GM21360 (cell line): ENCODE measurements around the gene VSTM4.

Experiments
- ATAC-seq: cut with Tn5 transposase; IDR thresholded peaks from one replicate; pipeline ENCODE4 v1.9.1; 2021; ENCODE audit warnings: mild to moderate bottlenecking, moderate library complexity; ENCODE audit not compliant: unreplicated experiment

Gene VSTM4

GRCh38 chr10:49011756-49012155, 103.6 kb downstream of the VSTM4 start:
- ATAC-seq = no peak

GRCh38 chr10:49010865-49011264, 104.5 kb downstream of the VSTM4 start:
- ATAC-seq = no peak

GRCh38 chr10:49010295-49010694, 105.0 kb downstream of the VSTM4 start:
- no peak for ATAC-seq

- no peak for ATAC-seq
These were observed 105.9 kb downstream of the VSTM4 start for GRCh38 chr10:49009199-49009979.

- no peak for ATAC-seq
These were observed 106.7 kb downstream of the VSTM4 start for GRCh38 chr10:49008505-49009198.

- no peak for ATAC-seq
These were observed 107.2 kb downstream of the VSTM4 start for GRCh38 chr10:49008091-49008490.

GRCh38 chr10:49007129-49007528, 108.2 kb downstream of the VSTM4 start:
- ATAC-seq = no peak

GRCh38 chr10:49005270-49005669, 110.1 kb downstream of the VSTM4 start:
- no peak for ATAC-seq

GRCh38 chr10:49001870-49002672, 113.3 kb downstream of the VSTM4 start:
- no peak for ATAC-seq

GRCh38 chr10:49001402-49001801, 113.9 kb downstream of the VSTM4 start:
- no peak for ATAC-seq

GRCh38 chr10:49000437-49001398, 114.6 kb downstream of the VSTM4 start:
- ATAC-seq = no peak

- ATAC-seq = no peak
These were observed 116.0 kb downstream of the VSTM4 start for GRCh38 chr10:48999346-48999745.

- ATAC-seq = no peak
These were observed 119.0 kb downstream of the VSTM4 start for GRCh38 chr10:48996329-48996728.

GRCh38 chr10:48993627-48994026, 121.7 kb downstream of the VSTM4 start:
- ATAC-seq = no peak

- no peak for ATAC-seq
These were observed 125.1 kb downstream of the VSTM4 start for GRCh38 chr10:48990226-48990625.

- no peak for ATAC-seq
These were observed 129.6 kb downstream of the VSTM4 start for GRCh38 chr10:48985621-48986158.

GRCh38 chr10:48983648-48984351, 131.5 kb downstream of the VSTM4 start:
- ATAC-seq = no peak

GRCh38 chr10:48982584-48982983, 132.7 kb downstream of the VSTM4 start:
- ATAC-seq = no peak

- ATAC-seq = no peak
These were observed 133.9 kb downstream of the VSTM4 start for GRCh38 chr10:48981310-48981907.
